Neural progenitor cell (in vitro differentiated cells): ENCODE measurements around the gene PJVK.

ENCODE experiments used
- EZH2 ChIP-seq: fragments of 200-600 bp; sonication (generic); IDR thresholded peaks from 2 replicates; pipeline ENCODE4 v1.6.1; 2017; ENCODE audit warnings: antibody characterized with exemption, mild to moderate bottlenecking, moderate library complexity
- EZH2phosphoT487 ChIP-seq: fragments of 200-600 bp; sonication (generic); IDR thresholded peaks from 2 replicates; pipeline ENCODE4 v1.6.1; 2017; ENCODE audit warnings: antibody characterized with exemption
- TF ChIP-seq, protein P1 (sequence below): fragments of 200-600 bp; sonication (generic); IDR thresholded peaks from 2 replicates; pipeline ENCODE4 v1.5.1; 2017; ENCODE audit warnings: antibody characterized with exemption, mild to moderate bottlenecking

- TF ChIP-seq, protein P1, sequence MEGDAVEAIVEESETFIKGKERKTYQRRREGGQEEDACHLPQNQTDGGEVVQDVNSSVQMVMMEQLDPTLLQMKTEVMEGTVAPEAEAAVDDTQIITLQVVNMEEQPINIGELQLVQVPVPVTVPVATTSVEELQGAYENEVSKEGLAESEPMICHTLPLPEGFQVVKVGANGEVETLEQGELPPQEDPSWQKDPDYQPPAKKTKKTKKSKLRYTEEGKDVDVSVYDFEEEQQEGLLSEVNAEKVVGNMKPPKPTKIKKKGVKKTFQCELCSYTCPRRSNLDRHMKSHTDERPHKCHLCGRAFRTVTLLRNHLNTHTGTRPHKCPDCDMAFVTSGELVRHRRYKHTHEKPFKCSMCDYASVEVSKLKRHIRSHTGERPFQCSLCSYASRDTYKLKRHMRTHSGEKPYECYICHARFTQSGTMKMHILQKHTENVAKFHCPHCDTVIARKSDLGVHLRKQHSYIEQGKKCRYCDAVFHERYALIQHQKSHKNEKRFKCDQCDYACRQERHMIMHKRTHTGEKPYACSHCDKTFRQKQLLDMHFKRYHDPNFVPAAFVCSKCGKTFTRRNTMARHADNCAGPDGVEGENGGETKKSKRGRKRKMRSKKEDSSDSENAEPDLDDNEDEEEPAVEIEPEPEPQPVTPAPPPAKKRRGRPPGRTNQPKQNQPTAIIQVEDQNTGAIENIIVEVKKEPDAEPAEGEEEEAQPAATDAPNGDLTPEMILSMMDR = no peak
- TF ChIP-seq EZH2phosphoT487 = no peak
- TF ChIP-seq EZH2 = no peak
Observed at GRCh38 chr2:178441426-178441825, 9.8 kb upstream of the PJVK start.
